GM13977 (cell line): ENCODE results near the gene DIPK1A.

ENCODE experiments used
- DNase-seq: peaks from one replicate; pipeline ENCODE4 v3.0.0; 2012; ENCODE audit warnings: low spot score
- CTCF ChIP-seq: IDR thresholded peaks from 2 replicates; pipeline ENCODE4 v1.5.1; 2012; ENCODE audit warnings: mild to moderate bottlenecking, control low read depth; ENCODE audit not compliant: insufficient read depth; ENCODE audit errors: extremely low read depth, missing control alignments
- in situ Hi-C: fragments of 300-500 bp; cut with MboI; formaldehyde crosslinking; loops from one replicate; pipeline ENCODE4 v1.12.0; 2022; ENCODE audit warnings: low sequenced_read_pairs, low pct_unique_long_range_greater_than_20kb, mixed read lengths, inconsistent platforms; ENCODE audit not compliant: unreplicated experiment

Gene DIPK1A

GRCh38 chr1:92993581-92993980 lies 32.3 kb upstream of the DIPK1A start:
- no peak for TF ChIP-seq CTCF
- in situ Hi-C loops, result loop anchor here (10.0 kb wide), 1 partner anchor 139 kb away; no protein-coding TSS in a partner anchor
- no peak for DNase-seq

- in situ Hi-C loops, result loop anchor here (10.0 kb wide), 1 partner anchor 138 kb away; no protein-coding TSS in a partner anchor
- DNase-seq, result no peak
- no peak for TF ChIP-seq CTCF
These were observed 31.6 kb upstream of the DIPK1A start for GRCh38 chr1:92992877-92993276.

- DNase-seq, result no peak
- TF ChIP-seq CTCF, result no peak
- in situ Hi-C loops, result loop anchor here (10.0 kb wide), 1 partner anchor 137 kb away; no protein-coding TSS in a partner anchor
These were observed 30.8 kb upstream of the DIPK1A start for GRCh38 chr1:92992054-92992453.

GRCh38 chr1:92990828-92991227 lies 29.6 kb upstream of the DIPK1A start:
- no peak for TF ChIP-seq CTCF
- in situ Hi-C loops, result loop anchor here (10.0 kb wide), 1 partner anchor 136 kb away; no protein-coding TSS in a partner anchor
- no peak for DNase-seq

GRCh38 chr1:92989936-92990583 lies 28.8 kb upstream of the DIPK1A start:
- in situ Hi-C loops, result loop anchor here (10.0 kb wide), 1 partner anchor 135 kb away; no protein-coding TSS in a partner anchor
- no peak for TF ChIP-seq CTCF
- DNase-seq, result no peak

GRCh38 chr1:92989253-92989652 lies 28.0 kb upstream of the DIPK1A start:
- no peak for DNase-seq
- TF ChIP-seq CTCF, result no peak
- in situ Hi-C loops, result no loop called here
